Measurements from ENCODE around the gene COBL.

GRCh38 chr7:50985096-50985495, 331.5 kb downstream of the COBL start:
- TF ChIP-seq, protein P1, sequence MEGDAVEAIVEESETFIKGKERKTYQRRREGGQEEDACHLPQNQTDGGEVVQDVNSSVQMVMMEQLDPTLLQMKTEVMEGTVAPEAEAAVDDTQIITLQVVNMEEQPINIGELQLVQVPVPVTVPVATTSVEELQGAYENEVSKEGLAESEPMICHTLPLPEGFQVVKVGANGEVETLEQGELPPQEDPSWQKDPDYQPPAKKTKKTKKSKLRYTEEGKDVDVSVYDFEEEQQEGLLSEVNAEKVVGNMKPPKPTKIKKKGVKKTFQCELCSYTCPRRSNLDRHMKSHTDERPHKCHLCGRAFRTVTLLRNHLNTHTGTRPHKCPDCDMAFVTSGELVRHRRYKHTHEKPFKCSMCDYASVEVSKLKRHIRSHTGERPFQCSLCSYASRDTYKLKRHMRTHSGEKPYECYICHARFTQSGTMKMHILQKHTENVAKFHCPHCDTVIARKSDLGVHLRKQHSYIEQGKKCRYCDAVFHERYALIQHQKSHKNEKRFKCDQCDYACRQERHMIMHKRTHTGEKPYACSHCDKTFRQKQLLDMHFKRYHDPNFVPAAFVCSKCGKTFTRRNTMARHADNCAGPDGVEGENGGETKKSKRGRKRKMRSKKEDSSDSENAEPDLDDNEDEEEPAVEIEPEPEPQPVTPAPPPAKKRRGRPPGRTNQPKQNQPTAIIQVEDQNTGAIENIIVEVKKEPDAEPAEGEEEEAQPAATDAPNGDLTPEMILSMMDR (conservative IDR thresholded peaks at IDR 0.05; ENCODE audit: low read length): no peak
- TF ChIP-seq EZH2phosphoT487 (IDR thresholded peaks at IDR 0.05; ENCODE audit: borderline replicate concordance): no peak

Measured in Loucy (cell line).